ENCODE measurements around the gene RELL2.

RELL2 gene

GRCh38 chr5:141655020-141655419 is 18.2 kb downstream of the RELL2 start:
- H4K20me1 ChIP-seq (ENCODE audit: insufficient read depth, low read length): no peaks in the 10 kb centered on the region
- no peaks in the 10 kb centered on the region for H3K9me3 ChIP-seq (replicated peaks; ENCODE audit: insufficient read depth, low read length)
- no peak overlapping the region for H3K9ac ChIP-seq (ENCODE audit: low read length)

GRCh38 chr5:141656396-141656795 is 19.6 kb downstream of the RELL2 start:
- H3K36me3 ChIP-seq (replicated peaks; ENCODE audit: insufficient read depth, low read length): no peaks in the 10 kb centered on the region
- no peak overlapping the region for H2AFZ ChIP-seq (ENCODE audit: low read length)
- no peak overlapping the region for H3K4me2 ChIP-seq (ENCODE audit: low read depth, low read length)
- H3K4me1 ChIP-seq (ENCODE audit: low read length): no peaks in the 10 kb centered on the region
- H3K9me2 ChIP-seq (replicated peaks; ENCODE audit: insufficient read depth, low read length): no peaks in the 10 kb centered on the region
- DNase-seq: no peak
- no peak overlapping the region for H3K27ac ChIP-seq (ENCODE audit: low read length)
- TF ChIP-seq EZH2phosphoT487 (IDR thresholded peaks at IDR 0.05; ENCODE audit: low read length) (no peak), EZH2 (optimal IDR thresholded peaks at IDR 0.05; ENCODE audit: low read depth, low read length) (no peak), CTCF (IDR thresholded peaks at IDR 0.05; ENCODE audit: low read length) (no peak)
- no peaks in the 10 kb centered on the region for H3F3A ChIP-seq (ENCODE audit: insufficient read depth, low read length)
- no peaks in the 10 kb centered on the region for H3K79me2 ChIP-seq (ENCODE audit: low read length)
- no peaks in the 10 kb centered on the region for H3K9me3 ChIP-seq (replicated peaks; ENCODE audit: insufficient read depth, low read length)
- no peak overlapping the region for H3K9ac ChIP-seq (ENCODE audit: low read length)
- H3K4me3 ChIP-seq (ENCODE audit: low read length): no peak overlapping the region
- no peaks in the 10 kb centered on the region for H4K20me1 ChIP-seq (ENCODE audit: insufficient read depth, low read length)
- H3K27me3 ChIP-seq (replicated peaks; ENCODE audit: insufficient read depth, low read length): no peaks in the 10 kb centered on the region

More at GRCh38 chr5:141655020-141655419, 18.2 kb downstream of the RELL2 start:
- Histone ChIP-seq H3K9me2 (replicated peaks; ENCODE audit: insufficient read depth, low read length) (no peaks in the 10 kb centered on the region), H3K4me1 (ENCODE audit: low read length) (no peaks in the 10 kb centered on the region; the same call in 1 of the 2 replicates), H3K27ac (ENCODE audit: low read length) (no peak overlapping the region), H3K4me3 (ENCODE audit: low read length) (no peak overlapping the region), H3K79me2 (ENCODE audit: low read length) (no peaks in the 10 kb centered on the region), H3K27me3 (replicated peaks; ENCODE audit: insufficient read depth, low read length) (no peaks in the 10 kb centered on the region), H3F3A (ENCODE audit: insufficient read depth, low read length) (no peaks in the 10 kb centered on the region), H3K4me2 (ENCODE audit: low read depth, low read length) (no peak overlapping the region), H3K36me3 (replicated peaks; ENCODE audit: insufficient read depth, low read length) (no peaks in the 10 kb centered on the region), H2AFZ (ENCODE audit: low read length) (no peak overlapping the region)
- DNase-seq: no peak
- TF ChIP-seq CTCF (IDR thresholded peaks at IDR 0.05; ENCODE audit: low read length) (no peak), EZH2phosphoT487 (IDR thresholded peaks at IDR 0.05; ENCODE audit: low read length) (no peak), EZH2 (optimal IDR thresholded peaks at IDR 0.05; ENCODE audit: low read depth, low read length) (no peak)

- no peaks in the 10 kb centered on the region for H3K27me3 ChIP-seq (replicated peaks; ENCODE audit: insufficient read depth, low read length)
- H3K4me3 ChIP-seq (ENCODE audit: low read length): no peak overlapping the region
- H2AFZ ChIP-seq (ENCODE audit: low read length): no peak overlapping the region
- no peaks in the 10 kb centered on the region for H3F3A ChIP-seq (ENCODE audit: insufficient read depth, low read length)
- H3K27ac ChIP-seq (ENCODE audit: low read length): no peak overlapping the region
- no peaks in the 10 kb centered on the region for H3K79me2 ChIP-seq (ENCODE audit: low read length)
- no peak overlapping the region for H3K9ac ChIP-seq (ENCODE audit: low read length)
- no peak for DNase-seq
- H3K4me1 ChIP-seq (ENCODE audit: low read length): no peaks in the 10 kb centered on the region
- TF ChIP-seq EZH2phosphoT487 (IDR thresholded peaks at IDR 0.05; ENCODE audit: low read length): no peak
- no peak for TF ChIP-seq EZH2 (optimal IDR thresholded peaks at IDR 0.05; ENCODE audit: low read depth, low read length)
- no peak for TF ChIP-seq CTCF (IDR thresholded peaks at IDR 0.05; ENCODE audit: low read length)
- no peaks in the 10 kb centered on the region for H4K20me1 ChIP-seq (ENCODE audit: insufficient read depth, low read length)
- no peaks in the 10 kb centered on the region for H3K36me3 ChIP-seq (replicated peaks; ENCODE audit: insufficient read depth, low read length)
- H3K9me2 ChIP-seq (replicated peaks; ENCODE audit: insufficient read depth, low read length): no peaks in the 10 kb centered on the region
- H3K9me3 ChIP-seq (replicated peaks; ENCODE audit: insufficient read depth, low read length): no peaks in the 10 kb centered on the region
- H3K4me2 ChIP-seq (ENCODE audit: low read depth, low read length): no peak overlapping the region
Measured at GRCh38 chr5:141657404-141657803, 20.6 kb downstream of the RELL2 start.

Measured in MM.1S (cell line).